Measurements from ENCODE around the gene GIMAP4. TPM values are rescaled to one million over a fixed set of nuclear protein-coding genes. Genes with fewer than 3 reads are reported as not detected.
"Not testable (repeated sequence)": the region's sequence is repeated elsewhere in the genome, so short reads cannot be mapped to it uniquely, and the experiment has no call there.

The GIMAP4 gene
- total RNA-seq, 5 donors from 2014 or later (not counting 1 experiment from before 2014, with no cell fraction given) = 121 to 341 (median 306) TPM

DNA sequence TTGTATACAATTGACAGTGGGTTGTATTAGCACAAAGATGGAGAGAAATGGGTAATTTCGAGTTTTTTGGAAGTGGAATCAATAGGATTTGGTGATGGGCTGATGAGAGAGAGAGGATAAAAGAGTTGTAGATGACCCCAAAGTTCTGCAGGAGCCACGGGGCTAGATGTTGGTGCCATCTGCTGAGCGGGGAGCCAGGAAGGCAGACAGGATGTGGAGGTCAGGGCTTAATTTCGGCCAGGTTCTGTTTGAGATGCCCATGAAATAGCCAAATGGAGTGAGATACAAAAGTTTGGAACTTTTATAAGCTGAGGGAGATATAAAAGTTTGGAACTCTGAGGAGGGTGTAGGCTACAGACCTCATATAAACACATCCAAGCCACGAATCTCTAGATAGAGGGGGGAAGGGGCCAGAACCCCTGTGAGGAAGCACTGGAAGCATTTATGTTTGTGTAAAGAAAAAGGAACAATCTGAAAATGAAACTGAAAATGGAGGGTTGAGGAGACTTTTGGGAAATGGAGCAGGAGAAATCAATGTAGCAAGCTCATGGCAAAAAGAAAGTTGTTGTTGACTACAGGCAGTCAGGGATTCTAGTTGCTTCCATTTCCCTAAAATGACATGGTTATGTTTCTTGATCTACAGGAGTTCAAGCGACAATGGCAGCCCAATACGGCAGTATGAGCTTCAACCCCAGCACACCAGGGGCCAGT lies 2.2 kb downstream of the GIMAP4 start:
- 47% methylated on average over 2 of the region's 7 CpGs for WGBS (ENCODE audit: insufficient coverage)
- Mint-ChIP-seq H3K9me3 (peaks cover 5 to 36% (median 35%) of the 10 kb centered on the region in 3 donors), H3K36me3 (peaks cover 67% of the 10 kb centered on the region), H3K4me1 (peaks cover 69 to 76% (median 71%) of the 10 kb centered on the region in 3 donors), H3K27me3 (no peaks in the 10 kb centered on the region), H3K27ac (peak overlapping the region; percentile 100), H3K4me3 (peak overlapping the region; percentile 87 to 99 (median 99))
- Histone ChIP-seq H3K4me1 (ENCODE audit: control insufficient read depth in 1 of 2, extremely low read depth in 1 of 2, insufficient read depth in 2 of 2, low read length in 2 of 2) (peaks cover 27 to 53% of the 10 kb centered on the region in 2 experiments), H3K4me3 (ENCODE audit: control insufficient read depth in 1 of 2, extremely low read depth in 1 of 2, low read length in 1 of 2) (peak overlapping the region; percentile 88 to 98), H3K9me3 (peaks cover 16% of the 10 kb centered on the region), H3K36me3 (ENCODE audit: control insufficient read depth in 2 of 2, extremely low read depth in 1 of 2, insufficient read depth in 1 of 2, low read length in 1 of 2) (peaks cover 7 to 48% of the 10 kb centered on the region in 2 donors), H3K27ac (ENCODE audit: low read length) (peak overlapping the region; percentile 68), H3K27me3 (replicated peaks in 1 of 2; ENCODE audit: control insufficient read depth in 2 of 2, extremely low read depth in 1 of 2, insufficient read depth in 2 of 2, low read length in 1 of 2) (no peaks in the 10 kb centered on the region)
- no peak for ATAC-seq (replicated peaks in 1 of 4)
- ChIA-PET POLR2A (interaction anchor here (0.5 to 1.0 kb wide), 3 partner anchors 54 to 87 kb away, joined by 3 to 4 read pairs (median 3); no protein-coding TSS in a partner anchor), CTCF (interaction anchor here (0.7 to 1.6 kb wide), 5 partner anchors 55 to 186 kb away, joined by 3 to 7 read pairs (median 3); partner anchors contain the start of genes GIMAP1 (in 1 of the 2) and GIMAP7 (in 1 of the 2))
- peak in 1 of 35 experiments; percentile 29 for DNase-seq

DNA sequence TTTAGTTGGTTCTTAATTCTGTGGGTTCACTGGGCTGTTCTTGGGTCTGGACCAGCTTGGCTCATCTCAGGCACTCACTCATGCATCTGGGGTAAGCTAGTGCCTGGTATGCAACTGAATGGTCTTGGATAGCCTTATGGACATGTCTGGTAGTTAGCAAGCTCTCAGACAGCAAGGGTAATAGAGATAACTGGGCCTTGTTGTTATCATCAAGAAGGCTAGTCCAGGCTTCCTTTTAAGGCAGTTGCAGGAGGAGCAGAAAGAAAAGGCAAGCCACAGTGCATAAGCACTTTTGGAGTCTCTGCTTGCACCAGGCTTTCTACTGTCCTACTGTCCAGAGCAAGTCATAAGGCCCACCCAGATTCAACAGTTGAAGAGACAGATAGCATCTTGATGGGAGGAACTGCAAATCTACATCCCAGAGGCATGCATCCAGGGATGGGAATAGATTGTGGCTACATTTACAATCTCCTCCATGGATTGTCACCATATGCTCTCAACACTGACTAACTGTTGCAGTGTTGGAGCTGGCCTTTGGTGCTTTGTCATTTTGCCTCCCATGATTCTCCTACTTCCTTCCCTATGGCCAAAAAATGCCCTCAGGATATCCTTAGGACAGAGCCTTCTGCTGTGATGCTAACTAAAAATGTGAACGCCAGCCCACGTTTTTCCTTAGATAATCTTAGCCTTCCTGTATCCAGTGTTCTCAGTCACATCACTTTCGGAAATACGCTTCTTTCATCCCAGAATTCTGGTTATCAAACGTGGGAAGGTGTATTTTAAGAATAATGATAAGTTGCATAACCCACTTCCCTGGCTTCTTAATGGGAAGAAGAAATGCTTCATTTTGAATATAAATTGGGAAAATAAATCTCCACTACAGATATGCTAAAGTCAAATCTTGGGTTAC lies 3.6 kb downstream of the GIMAP4 start:
- POLR2A ChIA-PET = no interaction called here
- H3K9me3 ChIP-seq = peaks cover 16% of the 10 kb centered on the region
- 100% methylated on average over 2 of the region's 5 CpGs for WGBS (ENCODE audit: insufficient coverage)
- DNase-seq = no peak
- H3K27ac ChIP-seq (ENCODE audit: low read length) = peak overlapping the region; percentile 68
- CTCF ChIA-PET = interaction anchor here in 1 of 2 donors (0.6 kb wide), 1 partner anchor 130 kb away, joined by 3 read pairs; no protein-coding TSS in a partner anchor
- H3K27ac Mint-ChIP-seq = peak overlapping the region; percentile 100
- ATAC-seq (replicated peaks in 1 of 4) = no peak
- H3K4me3 Mint-ChIP-seq = peak overlapping the region; percentile 87 to 99 (median 99)
- no peaks in the 10 kb centered on the region for H3K27me3 Mint-ChIP-seq
- H3K4me3 ChIP-seq (ENCODE audit: control insufficient read depth in 1 of 2, extremely low read depth in 1 of 2, low read length in 1 of 2) = peak overlapping the region; percentile 88 to 98
- no peaks in the 10 kb centered on the region for H3K27me3 ChIP-seq (replicated peaks in 1 of 2; ENCODE audit: control insufficient read depth in 2 of 2, extremely low read depth in 1 of 2, insufficient read depth in 2 of 2, low read length in 1 of 2)
- H3K36me3 Mint-ChIP-seq = peaks cover 72% of the 10 kb centered on the region
- peaks cover 5 to 40% (median 36%) of the 10 kb centered on the region in 3 donors for H3K9me3 Mint-ChIP-seq
- H3K4me1 Mint-ChIP-seq = peaks cover 59 to 70% (median 60%) of the 10 kb centered on the region in 3 donors
- peaks cover 19 to 46% of the 10 kb centered on the region in 2 experiments for H3K4me1 ChIP-seq (ENCODE audit: control insufficient read depth in 1 of 2, extremely low read depth in 1 of 2, insufficient read depth in 2 of 2, low read length in 2 of 2)
- peaks cover 7 to 48% of the 10 kb centered on the region in 2 donors for H3K36me3 ChIP-seq (ENCODE audit: control insufficient read depth in 2 of 2, extremely low read depth in 1 of 2, insufficient read depth in 1 of 2, low read length in 1 of 2)

DNA sequence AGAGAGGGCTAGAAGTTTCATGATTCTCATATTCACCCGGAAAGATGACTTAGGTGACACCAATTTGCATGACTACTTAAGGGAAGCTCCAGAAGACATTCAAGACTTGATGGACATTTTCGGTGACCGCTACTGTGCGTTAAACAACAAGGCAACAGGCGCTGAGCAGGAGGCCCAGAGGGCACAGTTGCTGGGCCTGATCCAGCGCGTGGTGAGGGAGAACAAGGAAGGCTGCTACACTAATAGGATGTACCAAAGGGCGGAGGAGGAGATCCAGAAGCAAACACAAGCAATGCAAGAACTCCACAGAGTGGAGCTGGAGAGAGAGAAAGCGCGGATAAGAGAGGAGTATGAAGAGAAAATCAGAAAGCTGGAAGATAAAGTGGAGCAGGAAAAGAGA lies 5.3 kb downstream of the GIMAP4 start:
- peaks cover 10 to 48% (median 46%) of the 10 kb centered on the region in 3 donors for H3K9me3 Mint-ChIP-seq
- CTCF ChIA-PET = no interaction called here
- Histone ChIP-seq H3K36me3 (ENCODE audit: control insufficient read depth in 2 of 2, extremely low read depth in 1 of 2, insufficient read depth in 1 of 2, low read length in 1 of 2) (peaks cover 7 to 48% of the 10 kb centered on the region in 2 donors), H3K4me3 (ENCODE audit: control insufficient read depth in 1 of 2, extremely low read depth in 1 of 2, low read length in 1 of 2) (no peak overlapping the region), H3K4me1 (ENCODE audit: control insufficient read depth in 1 of 2, extremely low read depth in 1 of 2, insufficient read depth in 2 of 2, low read length in 2 of 2) (peaks cover 8 to 37% of the 10 kb centered on the region in 2 experiments), H3K9me3 (peaks cover 16% of the 10 kb centered on the region), H3K27ac (ENCODE audit: low read length) (no peak overlapping the region), H3K27me3 (replicated peaks in 1 of 2; ENCODE audit: control insufficient read depth in 2 of 2, extremely low read depth in 1 of 2, insufficient read depth in 2 of 2, low read length in 1 of 2) (no peaks in the 10 kb centered on the region)
- WGBS (ENCODE audit: insufficient coverage) = 99% methylated on average over 6 of the region's 10 CpGs
- H3K27ac Mint-ChIP-seq = peak overlapping the region; percentile 75 to 77
- ATAC-seq (replicated peaks in 1 of 4) (no peak), DNase-seq (no peak)
- peak overlapping the region; percentile 51 to 87 (median 53) for H3K4me3 Mint-ChIP-seq
- POLR2A ChIA-PET = interaction anchor here (0.6 to 0.7 kb wide), 2 partner anchors 11 to 18 kb away, joined by 3 to 4 read pairs; no protein-coding TSS in a partner anchor
- peaks cover 48 to 65% (median 63%) of the 10 kb centered on the region in 3 donors for H3K4me1 Mint-ChIP-seq
- H3K27me3 Mint-ChIP-seq = no peaks in the 10 kb centered on the region
- peaks cover 78% of the 10 kb centered on the region for H3K36me3 Mint-ChIP-seq

DNA sequence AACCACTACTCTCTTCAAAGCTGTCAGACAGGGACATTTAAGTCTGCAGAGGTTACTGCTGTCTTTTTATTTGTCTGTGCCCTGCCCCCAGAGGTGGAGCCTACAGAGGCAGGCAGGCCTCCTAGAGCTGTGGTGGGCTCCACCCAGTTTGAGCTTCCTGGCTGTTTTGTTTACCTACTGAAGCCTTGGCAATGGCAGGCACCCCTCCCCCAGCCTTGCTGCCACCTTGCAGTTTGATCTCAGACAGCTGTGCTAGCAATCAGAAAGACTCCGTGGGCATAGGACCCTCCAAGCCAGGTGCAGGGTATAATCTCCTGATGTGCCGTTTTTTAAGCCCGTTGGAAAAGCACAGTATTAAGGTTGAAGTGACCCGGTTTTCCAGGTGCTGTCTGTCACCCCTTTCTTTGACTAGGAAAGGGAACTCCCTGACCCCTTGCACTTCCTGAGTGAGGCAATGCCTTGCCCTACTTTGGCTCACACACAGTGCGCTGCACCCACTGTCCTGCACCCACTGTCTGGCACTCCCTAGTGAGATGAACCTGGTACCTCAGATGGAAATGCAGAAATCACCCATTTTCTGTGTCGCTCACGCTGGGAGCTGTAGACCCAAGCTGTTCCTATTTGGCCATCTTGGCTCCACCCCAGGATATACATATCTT lies 12.9 kb downstream of the GIMAP4 start:
- ATAC-seq (replicated peaks in 1 of 4); H3K4me3 ChIP-seq (ENCODE audit: control insufficient read depth in 1 of 2, extremely low read depth in 1 of 2, low read length in 1 of 2); H3K27me3 ChIP-seq (replicated peaks in 1 of 2; ENCODE audit: control insufficient read depth in 2 of 2, extremely low read depth in 1 of 2, insufficient read depth in 2 of 2, low read length in 1 of 2); H3K4me1 ChIP-seq (ENCODE audit: control insufficient read depth in 1 of 2, extremely low read depth in 1 of 2, insufficient read depth in 2 of 2, low read length in 2 of 2); H3K27me3 Mint-ChIP-seq; CTCF ChIA-PET; H3K36me3 ChIP-seq (ENCODE audit: control insufficient read depth in 2 of 2, extremely low read depth in 1 of 2, insufficient read depth in 1 of 2, low read length in 1 of 2); POLR2A ChIA-PET: not testable (repeated sequence)
- peaks cover 18 to 66% (median 51%) of the 10 kb centered on the region in 3 donors for H3K4me1 Mint-ChIP-seq
- peaks cover 19 to 59% (median 55%) of the 10 kb centered on the region in 3 donors for H3K9me3 Mint-ChIP-seq
- peak overlapping the region; percentile 7 for H3K27ac ChIP-seq (ENCODE audit: low read length)
- H3K27ac Mint-ChIP-seq = peak overlapping the region; percentile 71 to 79
- peaks cover 16% of the 10 kb centered on the region for H3K9me3 ChIP-seq
- WGBS (ENCODE audit: insufficient coverage) = 40% methylated on average over 2 of the region's 7 CpGs
- H3K36me3 Mint-ChIP-seq = peaks cover 50% of the 10 kb centered on the region
- peak overlapping the region in 1 of 3 donors; percentile 44 for H3K4me3 Mint-ChIP-seq
- peak in 30 of 35 experiments; percentile 9 to 61 (median 42) for DNase-seq

DNA sequence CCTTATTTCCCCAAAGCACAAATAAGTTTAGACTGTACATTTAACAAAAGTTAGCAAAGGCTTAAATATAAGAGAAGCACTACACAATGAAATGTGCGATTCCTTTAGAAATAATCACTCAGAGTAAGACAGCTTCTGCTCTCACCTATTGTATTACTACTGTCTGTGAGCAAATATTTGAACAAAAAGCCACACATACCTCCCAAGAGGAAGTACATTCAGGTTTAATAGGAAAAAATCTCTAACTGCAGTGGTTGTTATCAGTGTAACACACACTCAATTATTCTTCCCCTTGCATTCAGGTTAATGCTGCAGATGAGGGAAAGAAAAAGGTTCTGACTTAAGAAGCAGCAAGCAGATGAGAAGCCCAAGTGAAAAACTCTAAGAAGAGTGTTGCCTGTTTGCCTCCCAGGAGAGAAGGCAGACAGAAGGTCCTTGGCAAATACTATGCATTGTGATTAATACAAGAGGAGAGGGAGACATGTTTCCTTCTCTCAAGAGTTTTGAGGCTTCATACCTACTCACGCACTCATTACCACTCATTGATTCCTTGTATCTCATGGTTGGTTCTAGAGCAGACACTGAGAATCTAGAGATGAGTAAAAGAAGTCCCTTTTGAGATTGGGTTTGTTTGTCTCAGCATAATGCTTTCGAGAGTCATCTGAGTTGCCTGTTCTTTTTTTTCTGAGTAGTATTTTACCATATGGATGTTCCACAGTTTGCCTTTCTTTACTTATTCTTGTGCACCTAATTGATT lies 13.6 kb downstream of the GIMAP4 start:
- Histone ChIP-seq H3K4me3 (ENCODE audit: control insufficient read depth in 1 of 2, extremely low read depth in 1 of 2, low read length in 1 of 2) (no peak overlapping the region), H3K9me3 (peaks cover 16% of the 10 kb centered on the region), H3K36me3 (ENCODE audit: control insufficient read depth in 2 of 2, extremely low read depth in 1 of 2, insufficient read depth in 1 of 2, low read length in 1 of 2) (peaks cover 0 to 6% of the 10 kb centered on the region in 2 donors), H3K27ac (ENCODE audit: low read length) (peak overlapping the region; percentile 7), H3K4me1 (ENCODE audit: control insufficient read depth in 1 of 2, extremely low read depth in 1 of 2, insufficient read depth in 2 of 2, low read length in 2 of 2) (peaks cover 2 to 12% of the 10 kb centered on the region in 2 experiments), H3K27me3 (replicated peaks in 1 of 2; ENCODE audit: control insufficient read depth in 2 of 2, extremely low read depth in 1 of 2, insufficient read depth in 2 of 2, low read length in 1 of 2) (no peaks in the 10 kb centered on the region)
- H3K27me3 Mint-ChIP-seq = no peaks in the 10 kb centered on the region
- peaks cover 45% of the 10 kb centered on the region for H3K36me3 Mint-ChIP-seq
- ATAC-seq (replicated peaks in 1 of 4) = peak in 1 of 4 experiments; percentile 18
- no peak for DNase-seq
- no CpG with 5 or more reads among the region's 3 CpGs for WGBS (ENCODE audit: insufficient coverage)
- peaks cover 19 to 58% (median 53%) of the 10 kb centered on the region in 3 donors for H3K9me3 Mint-ChIP-seq
- H3K4me3 Mint-ChIP-seq = peak overlapping the region in 1 of 3 donors; percentile 44
- CTCF ChIA-PET = no interaction called here
- H3K27ac Mint-ChIP-seq = peak overlapping the region; percentile 71 to 79
- POLR2A ChIA-PET = no interaction called here
- peaks cover 24 to 68% (median 54%) of the 10 kb centered on the region in 3 donors for H3K4me1 Mint-ChIP-seq

Data from T-cell (primary cell).